Measurements from ENCODE around the gene RMDN2.

Gene RMDN2, protein sequence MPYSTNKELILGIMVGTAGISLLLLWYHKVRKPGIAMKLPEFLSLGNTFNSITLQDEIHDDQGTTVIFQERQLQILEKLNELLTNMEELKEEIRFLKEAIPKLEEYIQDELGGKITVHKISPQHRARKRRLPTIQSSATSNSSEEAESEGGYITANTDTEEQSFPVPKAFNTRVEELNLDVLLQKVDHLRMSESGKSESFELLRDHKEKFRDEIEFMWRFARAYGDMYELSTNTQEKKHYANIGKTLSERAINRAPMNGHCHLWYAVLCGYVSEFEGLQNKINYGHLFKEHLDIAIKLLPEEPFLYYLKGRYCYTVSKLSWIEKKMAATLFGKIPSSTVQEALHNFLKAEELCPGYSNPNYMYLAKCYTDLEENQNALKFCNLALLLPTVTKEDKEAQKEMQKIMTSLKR

GRCh38 chr2:37925063-37925897 lies at the start of gene RMDN2:
TSS of gene RMDN2 (plus strand) at chr2:37925287. CDS start at chr2:37929278, 3,991 bp downstream.
- TF ChIP-seq CTCF (IDR thresholded peaks at IDR 0.05; ENCODE audit: low read length, missing control alignments) = no peak
- DNase-seq (ENCODE audit: low read depth) = peak; percentile 94
- H3K4me3 ChIP-seq (replicated peaks; ENCODE audit: low read depth, low read length) = peak within 1 kb of the TSS; percentile 74

DNA sequence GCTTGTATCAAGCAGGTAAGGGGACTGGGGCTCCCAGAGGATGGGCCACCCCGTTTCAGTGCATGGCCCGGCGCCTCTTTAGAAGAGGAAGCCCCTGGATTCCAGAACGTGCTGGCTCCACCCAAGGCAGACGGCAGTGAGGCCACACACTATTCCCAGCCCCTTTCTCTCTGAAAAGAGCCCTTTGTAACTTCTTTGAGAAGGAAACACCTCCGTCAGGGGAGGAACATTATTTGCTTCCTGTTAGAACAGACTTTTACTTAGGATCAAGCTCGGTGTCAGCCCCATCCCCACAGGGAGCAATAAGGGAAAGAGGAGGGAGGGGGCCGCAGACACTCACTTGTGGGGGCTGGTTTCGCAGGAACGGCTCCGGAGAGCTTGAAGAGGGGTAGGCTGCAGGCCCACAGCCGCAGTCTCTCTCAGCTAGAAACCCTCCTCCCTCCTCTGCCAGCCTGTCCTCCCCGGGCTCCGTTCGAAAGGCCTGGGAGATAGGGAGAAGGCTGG lies 49.6 kb upstream of the RMDN2 start:
- no peak for DNase-seq (ENCODE audit: low read depth)
- TF ChIP-seq CTCF (IDR thresholded peaks at IDR 0.05; ENCODE audit: low read length, missing control alignments) = no peak
- H3K4me3 ChIP-seq (replicated peaks; ENCODE audit: low read depth, low read length) = no peak overlapping the region

GRCh38 chr2:37876227-37876626 lies 48.9 kb upstream of the RMDN2 start:
- no peak overlapping the region for H3K4me3 ChIP-seq (replicated peaks; ENCODE audit: low read depth, low read length)
- DNase-seq (ENCODE audit: low read depth) = no peak
- TF ChIP-seq CTCF (IDR thresholded peaks at IDR 0.05; ENCODE audit: low read length, missing control alignments) = no peak

- H3K4me3 ChIP-seq (replicated peaks; ENCODE audit: low read depth, low read length) = no peak overlapping the region
- peak; percentile 57 for TF ChIP-seq CTCF (IDR thresholded peaks at IDR 0.05; ENCODE audit: low read length, missing control alignments)
- DNase-seq (ENCODE audit: low read depth) = peak; percentile 78
These were observed 47.4 kb upstream of the RMDN2 start for GRCh38 chr2:37877457-37878315.

DNA sequence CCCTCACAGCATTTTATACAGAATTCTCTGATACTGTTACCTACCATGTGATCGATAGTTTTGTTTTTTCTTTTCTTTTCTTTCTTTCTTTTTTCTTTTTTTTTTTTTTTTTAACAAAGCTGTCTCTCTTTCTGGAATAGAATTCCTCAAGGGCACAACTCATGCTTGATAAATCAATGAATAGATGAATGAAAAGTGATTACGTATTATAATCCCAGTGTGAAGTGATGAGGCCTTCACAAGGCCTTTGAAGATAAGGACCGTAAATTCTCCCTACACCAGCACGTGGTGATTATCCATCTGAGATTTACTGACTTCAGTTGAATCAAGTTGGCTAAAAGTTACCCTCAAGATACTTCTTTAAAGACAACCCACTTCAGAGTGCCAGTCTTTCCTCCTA lies 46.6 kb upstream of the RMDN2 start:
- H3K4me3 ChIP-seq (replicated peaks; ENCODE audit: low read depth, low read length) = no peak overlapping the region
- no peak for DNase-seq (ENCODE audit: low read depth)
- no peak for TF ChIP-seq CTCF (IDR thresholded peaks at IDR 0.05; ENCODE audit: low read length, missing control alignments)

GRCh38 chr2:37880551-37880950 lies 44.5 kb upstream of the RMDN2 start:
- DNase-seq (ENCODE audit: low read depth) = no peak
- no peak for TF ChIP-seq CTCF (IDR thresholded peaks at IDR 0.05; ENCODE audit: low read length, missing control alignments)
- H3K4me3 ChIP-seq (replicated peaks; ENCODE audit: low read depth, low read length) = no peak overlapping the region

Measured in fibroblast of pulmonary artery (primary cell).